Activated T-cell treated with anti-CD3 and anti-CD28 coated beads, Interleukin-2, amount 50 U/mL, for 4 hours (primary cell): ENCODE data around the gene EFCAB6. TPM values are rescaled to one million over a fixed set of nuclear protein-coding genes. Genes with fewer than 3 reads are reported as not detected.

Experiments used
- ATAC-seq, 2 donors: fragments of 200-7000 bp; cut with Tn5 transposase; one replicate each; pipeline ENCODE4 v1.10.0; 2021
- DNase-seq: peaks from one replicate; pipeline ENCODE4 v3.0.0-alpha.2; 2020
- H3K27me3 Mint-ChIP-seq: one replicate; pipeline ENCODE4 v1.8.0; 2021; ENCODE audit warnings: low read depth, mixed read lengths
- H3K36me3 Mint-ChIP-seq: one replicate; pipeline ENCODE4 v1.8.0; 2022; ENCODE audit warnings: mixed read lengths; ENCODE audit not compliant: insufficient read depth
- H3K4me1 Mint-ChIP-seq: one replicate; pipeline ENCODE4 v1.8.0; 2021; ENCODE audit warnings: low read depth, mixed read lengths
- H3K4me3 Mint-ChIP-seq: one replicate; pipeline ENCODE4 v1.8.0; 2021; ENCODE audit warnings: mild to moderate bottlenecking, moderate library complexity, mixed read lengths
- H3K9me3 Mint-ChIP-seq: one replicate; pipeline ENCODE4 v1.8.0; 2021; ENCODE audit warnings: mixed read lengths
- total RNA-seq, 3 donors: library from RNA; stranded (reverse); gene quantifications; one replicate each; pipeline ENCODE4 v1.2.1, GENCODE V29; 2021

The EFCAB6 gene
- total RNA-seq, 3 donors from 2014 or later: 0.18 to 0.24 (median 0.18) TPM

DNA sequence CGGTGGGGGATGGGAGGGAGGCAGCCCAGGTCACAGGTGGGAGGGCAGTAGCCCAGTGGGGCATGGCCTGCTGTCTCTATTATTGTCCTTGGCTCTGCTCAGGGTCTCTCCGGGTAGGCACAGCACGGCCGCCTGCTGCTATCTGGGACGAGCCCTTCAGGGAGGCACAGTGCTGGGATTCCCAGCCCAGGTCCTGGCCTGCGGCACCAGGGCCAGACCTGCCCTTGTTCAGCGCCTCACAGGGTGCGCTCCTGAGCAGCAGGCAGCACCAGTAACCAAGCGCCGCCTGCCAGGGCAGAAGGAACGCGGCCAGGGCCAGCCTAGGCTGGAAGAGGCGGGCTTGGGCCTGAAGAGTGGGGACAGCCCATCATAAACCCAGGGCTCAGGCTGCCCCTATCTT, 249.3 kb downstream of the EFCAB6 start:
- H3K9me3 Mint-ChIP-seq: no peaks in the 10 kb centered on the region
- DNase-seq (no peak), ATAC-seq (no peak)
- no peak overlapping the region for H3K4me3 Mint-ChIP-seq
- no peaks in the 10 kb centered on the region for H3K4me1 Mint-ChIP-seq
- no peaks in the 10 kb centered on the region for H3K36me3 Mint-ChIP-seq
- peaks cover 3% of the 10 kb centered on the region for H3K27me3 Mint-ChIP-seq

GRCh38 chr22:43561415-43562178, 250.5 kb downstream of the EFCAB6 start:
- Mint-ChIP-seq H3K36me3 (no peaks in the 10 kb centered on the region), H3K27me3 (no peaks in the 10 kb centered on the region), H3K9me3 (no peaks in the 10 kb centered on the region), H3K4me1 (no peaks in the 10 kb centered on the region), H3K4me3 (no peak overlapping the region)
- ATAC-seq: no peak
- no peak for DNase-seq

GRCh38 chr22:43560651-43561050, 251.5 kb downstream of the EFCAB6 start:
- Mint-ChIP-seq H3K4me1 (no peaks in the 10 kb centered on the region), H3K27me3 (peaks cover 3% of the 10 kb centered on the region), H3K9me3 (no peaks in the 10 kb centered on the region), H3K4me3 (no peak overlapping the region), H3K36me3 (no peaks in the 10 kb centered on the region)
- DNase-seq (no peak), ATAC-seq (no peak)

- Mint-ChIP-seq H3K4me1 (no peaks in the 10 kb centered on the region), H3K36me3 (no peaks in the 10 kb centered on the region), H3K9me3 (no peaks in the 10 kb centered on the region), H3K4me3 (no peak overlapping the region), H3K27me3 (peaks cover 8% of the 10 kb centered on the region)
- ATAC-seq (no peak), DNase-seq (no peak)
Observed at GRCh38 chr22:43555561-43556515, 256.3 kb downstream of the EFCAB6 start.

- H3K36me3 Mint-ChIP-seq: no peaks in the 10 kb centered on the region
- H3K4me1 Mint-ChIP-seq: no peaks in the 10 kb centered on the region
- H3K27me3 Mint-ChIP-seq: peaks cover 8% of the 10 kb centered on the region
- no peak overlapping the region for H3K4me3 Mint-ChIP-seq
- DNase-seq (no peak), ATAC-seq (no peak)
- H3K9me3 Mint-ChIP-seq: no peaks in the 10 kb centered on the region
Observed at GRCh38 chr22:43554694-43555365, 257.3 kb downstream of the EFCAB6 start.

DNA sequence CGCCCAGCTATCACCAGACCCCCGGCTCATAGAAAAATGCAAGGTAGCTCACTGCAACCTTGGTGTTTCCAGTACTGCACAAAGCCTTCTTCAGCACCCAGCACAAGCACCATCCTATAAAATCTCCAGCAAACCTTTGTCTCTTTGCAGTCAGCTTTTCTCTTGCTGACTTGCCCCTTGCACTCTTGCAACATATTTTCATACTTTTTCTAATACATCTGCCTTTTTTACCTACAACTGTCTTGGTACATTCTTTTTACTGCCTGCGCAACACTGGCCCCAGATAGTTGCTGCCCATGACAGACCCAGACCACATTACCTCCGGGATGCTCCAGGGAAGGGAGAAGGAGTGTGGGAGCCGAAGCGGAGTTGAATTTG, 257.9 kb downstream of the EFCAB6 start:
- no peaks in the 10 kb centered on the region for H3K36me3 Mint-ChIP-seq
- no peak overlapping the region for H3K4me3 Mint-ChIP-seq
- DNase-seq: no peak
- H3K27me3 Mint-ChIP-seq: peaks cover 8% of the 10 kb centered on the region
- ATAC-seq: no peak
- H3K4me1 Mint-ChIP-seq: no peaks in the 10 kb centered on the region
- no peaks in the 10 kb centered on the region for H3K9me3 Mint-ChIP-seq

DNA sequence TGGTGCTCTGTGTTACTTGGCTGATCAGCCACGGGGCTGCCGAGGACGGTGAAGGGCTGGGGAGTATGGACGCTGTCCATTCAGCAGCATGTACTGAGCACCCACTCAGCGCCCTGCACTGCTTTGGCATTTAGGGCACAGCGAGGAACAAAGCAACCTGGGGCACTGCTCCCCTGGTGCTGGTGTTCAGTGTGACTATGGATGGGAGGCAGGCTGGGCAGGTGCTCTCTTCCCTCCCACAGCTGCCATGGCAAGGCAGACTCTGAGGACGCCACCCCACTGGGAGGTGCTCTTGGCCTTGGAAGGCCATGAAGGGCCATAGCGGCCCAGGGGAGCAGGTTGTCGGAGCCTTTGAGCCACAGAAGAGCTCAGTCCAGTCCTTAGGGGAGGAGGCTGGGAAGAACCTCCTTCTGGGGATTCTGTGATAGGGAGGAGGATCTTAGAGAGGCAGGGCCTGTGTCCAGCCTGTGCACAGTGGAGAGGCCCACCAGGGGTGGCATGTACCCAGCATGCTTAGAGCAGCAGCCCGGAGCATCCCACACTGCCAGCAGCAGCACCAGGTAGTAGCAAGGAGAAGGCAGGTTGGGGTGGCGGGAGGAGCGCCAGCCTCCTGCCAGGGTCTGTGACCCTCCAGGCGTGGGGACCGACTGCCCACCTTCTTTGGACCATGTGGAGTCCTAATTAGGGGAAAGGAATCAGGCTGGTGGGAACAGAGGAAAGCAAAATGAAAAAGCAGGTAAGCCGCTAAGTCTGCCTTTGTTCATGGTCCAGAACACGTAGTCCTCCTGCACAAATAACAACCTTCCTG, 258.4 kb downstream of the EFCAB6 start:
- no peak for DNase-seq
- peaks cover 8% of the 10 kb centered on the region for H3K27me3 Mint-ChIP-seq
- H3K4me3 Mint-ChIP-seq: no peak overlapping the region
- H3K36me3 Mint-ChIP-seq: no peaks in the 10 kb centered on the region
- ATAC-seq: no peak
- H3K9me3 Mint-ChIP-seq: no peaks in the 10 kb centered on the region
- H3K4me1 Mint-ChIP-seq: no peaks in the 10 kb centered on the region

DNA sequence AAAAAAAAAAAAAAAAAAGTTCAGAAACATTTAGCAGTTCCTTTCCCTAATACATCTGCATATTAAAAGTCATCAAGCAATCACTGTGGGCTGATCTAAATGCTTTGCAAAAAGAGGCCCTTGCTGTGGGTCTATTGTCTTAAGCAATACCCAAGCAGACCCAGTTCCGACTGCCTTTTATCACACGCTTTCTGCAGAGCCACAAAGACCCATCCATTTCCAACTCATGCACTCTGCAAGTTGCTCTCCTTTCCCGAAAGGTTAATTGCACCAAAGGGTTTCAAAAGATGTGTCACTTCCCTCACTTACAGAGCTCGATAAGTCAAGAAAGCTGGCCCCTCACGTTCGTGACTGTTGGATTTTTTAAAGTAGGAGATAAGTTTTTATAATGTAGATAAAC, 261.4 kb downstream of the EFCAB6 start:
- no peak for ATAC-seq
- H3K36me3 Mint-ChIP-seq: no peaks in the 10 kb centered on the region
- no peak overlapping the region for H3K4me3 Mint-ChIP-seq
- peaks cover 5% of the 10 kb centered on the region for H3K27me3 Mint-ChIP-seq
- DNase-seq: no peak
- no peaks in the 10 kb centered on the region for H3K9me3 Mint-ChIP-seq
- H3K4me1 Mint-ChIP-seq: no peaks in the 10 kb centered on the region

- H3K36me3 Mint-ChIP-seq: no peaks in the 10 kb centered on the region
- H3K9me3 Mint-ChIP-seq: no peaks in the 10 kb centered on the region
- ATAC-seq (no peak), DNase-seq (no peak)
- no peaks in the 10 kb centered on the region for H3K4me1 Mint-ChIP-seq
- no peak overlapping the region for H3K4me3 Mint-ChIP-seq
- peaks cover 3% of the 10 kb centered on the region for H3K27me3 Mint-ChIP-seq
Observed at GRCh38 chr22:43550024-43550620, 262.0 kb downstream of the EFCAB6 start.

DNA sequence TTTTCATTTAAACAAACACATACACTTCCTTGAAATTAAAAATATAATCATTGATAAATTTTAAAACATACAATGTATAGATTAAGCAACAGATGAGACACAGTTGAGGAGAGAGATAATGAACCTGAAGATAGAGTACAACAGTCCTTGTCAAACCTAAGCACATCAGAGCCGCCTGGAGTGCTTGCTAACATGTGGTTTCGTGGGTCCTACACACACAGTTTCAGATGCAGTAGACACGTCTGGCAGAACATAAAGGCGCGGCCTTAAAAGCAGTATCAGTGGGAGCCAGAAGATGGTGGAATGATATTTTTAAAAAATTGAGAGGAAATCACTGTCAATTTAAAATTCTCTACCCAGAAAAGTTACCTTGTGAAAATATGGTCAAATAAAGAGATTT, 265.9 kb downstream of the EFCAB6 start:
- no peaks in the 10 kb centered on the region for H3K36me3 Mint-ChIP-seq
- ATAC-seq: no peak
- H3K4me3 Mint-ChIP-seq: no peak overlapping the region
- H3K4me1 Mint-ChIP-seq: no peaks in the 10 kb centered on the region
- DNase-seq: no peak
- peaks cover 2% of the 10 kb centered on the region for H3K27me3 Mint-ChIP-seq
- no peaks in the 10 kb centered on the region for H3K9me3 Mint-ChIP-seq

- no peaks in the 10 kb centered on the region for H3K9me3 Mint-ChIP-seq
- H3K36me3 Mint-ChIP-seq: no peaks in the 10 kb centered on the region
- no peak for DNase-seq
- ATAC-seq: no peak
- no peak overlapping the region for H3K4me3 Mint-ChIP-seq
- H3K4me1 Mint-ChIP-seq: no peaks in the 10 kb centered on the region
- H3K27me3 Mint-ChIP-seq: peaks cover 2% of the 10 kb centered on the region
Observed at GRCh38 chr22:43544289-43544673, 267.8 kb downstream of the EFCAB6 start.

- peaks cover 5% of the 10 kb centered on the region for H3K27me3 Mint-ChIP-seq
- H3K9me3 Mint-ChIP-seq: no peaks in the 10 kb centered on the region
- no peak for ATAC-seq
- DNase-seq: no peak
- no peak overlapping the region for H3K4me3 Mint-ChIP-seq
- H3K36me3 Mint-ChIP-seq: no peaks in the 10 kb centered on the region
- no peaks in the 10 kb centered on the region for H3K4me1 Mint-ChIP-seq
Observed at GRCh38 chr22:43543522-43544288, 268.4 kb downstream of the EFCAB6 start.
